K562 (cell line): ENCODE measurements around the gene DEPDC1. TPM values are rescaled to one million over a fixed set of nuclear protein-coding genes. Genes with fewer than 3 reads are reported as not detected.

Source experiments
- ATAC-seq: fragments of 200-7000 bp; cut with Tn5 transposase; 3 replicates; pipeline ENCODE4 v1.9.1; 2020; ENCODE audit warnings: moderate library complexity
- BruUV-seq: library from RNA; stranded (reverse); fragments of 400-500 nt; replicated peaks from 2 replicates; lab custom pipeline; 2021; lab: Mats Ljungman, UMichigan
- CTCF ChIA-PET: fragments of 300-600 bp; formaldehyde crosslinking; extraction: SDS; loops from one replicate; lab custom pipeline; 2021; ENCODE audit warnings: low intra/inter-chr PET ratio; lab: Yijun Ruan, JAX
- POLR2A ChIA-PET: fragments of 300-600, 350-650 bp; sonication (Branson Sonifier 250); formaldehyde crosslinking; extraction: SDS; loops from one replicate; lab custom pipeline; 2021; ENCODE audit warnings: antibody characterized with exemption, inconsistent platforms; lab: Yijun Ruan, JAX
- DNase-seq, 4 experiments: peaks; one replicate each; pipeline versions ENCODE4 v3.0.0 to v3.0.0-alpha.2; 2011 to 2018; ENCODE audit warnings: low spot score in 3 of 4, mixed read lengths in 3 of 4; ENCODE audit errors: extremely low read depth in 1 of 4
- FAIRE-seq: peaks from 2 replicates; lab custom pipeline; 2011; peaks lifted over from hg19 to GRCh38; lab: Jason Lieb, UNC
- H2AFZ ChIP-seq: 2 replicates; pipeline ENCODE4 v1.6.0; 2011; ENCODE audit warnings: low read depth, low read length, control low read depth, inconsistent platforms
- H3K27ac ChIP-seq: fragments of 200-600 bp; 3 replicates; pipeline ENCODE4 v1.8.0; 2011; ENCODE audit warnings: low read depth, mild to moderate bottlenecking, control low read depth, inconsistent platforms, low read length, moderate library complexity, mixed read lengths; ENCODE audit errors: extremely low read depth
- H3K27me3 ChIP-seq, 2 experiments: fragments of 300-600 bp in 1 of 2; 2 replicates in 1 of 2; 3 replicates in 1 of 2; pipeline versions ENCODE4 v1.6.0 to v1.8.0; 2011; ENCODE audit warnings: inconsistent platforms in 2 of 2, low read length in 2 of 2, mild to moderate bottlenecking in 1 of 2, mixed read lengths in 1 of 2, moderate library complexity in 1 of 2; ENCODE audit not compliant: control insufficient read depth in 2 of 2, insufficient read depth in 2 of 2
- H3K36me3 ChIP-seq: fragments of 300-600 bp; 3 replicates; pipeline ENCODE4 v1.8.0; 2011; ENCODE audit warnings: mild to moderate bottlenecking, low read length, inconsistent platforms; ENCODE audit not compliant: control insufficient read depth, insufficient read depth
- H3K4me1 ChIP-seq, 2 experiments: fragments of 200-600 bp in 1 of 2; replicated peaks in 1 of 2; 2 replicates in 1 of 2; 3 replicates in 1 of 2; pipeline versions ENCODE4 v1.5.1 to v1.8.0; 2011; ENCODE audit warnings: inconsistent platforms in 2 of 2, low read length in 2 of 2, mild to moderate bottlenecking in 1 of 2, mixed read lengths in 1 of 2, moderate library complexity in 1 of 2; ENCODE audit not compliant: control insufficient read depth in 2 of 2, insufficient read depth in 2 of 2
- H3K4me2 ChIP-seq: 2 replicates; pipeline ENCODE4 v1.6.1; 2011; ENCODE audit warnings: low read length, control low read depth, inconsistent platforms, mixed read lengths; ENCODE audit not compliant: insufficient read depth
- H3K4me3 ChIP-seq: fragments of 200-600 bp; sonication (generic), shearing (Covaris generic); 2 replicates; pipeline ENCODE4 v1.5.1; 2016; ENCODE audit warnings: control low read depth, inconsistent platforms
- H3K79me2 ChIP-seq: fragments of 200-600 bp; 3 replicates; pipeline ENCODE4 v1.8.0; 2011; ENCODE audit warnings: low read length, inconsistent platforms; ENCODE audit not compliant: control insufficient read depth, insufficient read depth
- H3K9ac ChIP-seq, 2 experiments: 2 replicates each; pipeline versions ENCODE4 v1.6.0 to v1.6.1; 2011; ENCODE audit warnings: low read depth in 2 of 2, low read length in 2 of 2, control low read depth in 1 of 2, inconsistent platforms in 1 of 2, mild to moderate bottlenecking in 1 of 2, mixed read lengths in 1 of 2; ENCODE audit not compliant: insufficient read depth in 1 of 2
- H3K9me1 ChIP-seq: one replicate; pipeline ENCODE4 v1.6.0; 2011; ENCODE audit warnings: inconsistent platforms, mild to moderate bottlenecking, low read length, moderate library complexity; ENCODE audit not compliant: control insufficient read depth, insufficient read depth
- H3K9me3 ChIP-seq: replicated peaks from 2 replicates; pipeline ENCODE4 v1.5.1; 2011; ENCODE audit warnings: low read depth, low read length, inconsistent platforms; ENCODE audit not compliant: control insufficient read depth, insufficient read depth
- H4K20me1 ChIP-seq: replicated peaks from 2 replicates; pipeline ENCODE4 v1.6.1; 2011; ENCODE audit warnings: low read length, inconsistent platforms, mixed read lengths; ENCODE audit not compliant: control insufficient read depth, insufficient read depth
- CAMTA2 ChIP-seq: fragments of 250-450 bp; sonication (Bioruptor Pico); conservative IDR thresholded peaks from 2 replicates; pipeline ENCODE4 v1.5.1; 2022
- ETV6 ChIP-seq, 3 experiments: fragments of 150-350 bp in 1 of 3; sonication (generic) in 1 of 3; formaldehyde crosslinking in 1 of 3; IDR thresholded peaks; 2 replicates each; pipeline versions ENCODE4 v1.6.1 to v1.8.0; 2014 to 2022; ENCODE audit warnings: borderline replicate concordance in 2 of 3, low read depth in 2 of 3, antibody characterized with exemption in 1 of 3, low read length in 1 of 3, mild to moderate bottlenecking in 1 of 3, missing genetic modification reagents in 1 of 3
- HEY1 ChIP-seq: fragments of 250-450 bp; sonication (Bioruptor Pico); IDR thresholded peaks from 2 replicates; pipeline ENCODE4 v1.5.0; 2020; ENCODE audit warnings: mild to moderate bottlenecking, moderate library complexity, borderline replicate concordance
- ILF3 ChIP-seq: fragments of 450-650 bp; IDR thresholded peaks from 2 replicates; pipeline ENCODE4 v1.6.1; 2018; ENCODE audit warnings: antibody characterized with exemption, mild to moderate bottlenecking, moderate library complexity, borderline replicate concordance
- KHSRP ChIP-seq: fragments of 450-650 bp; IDR thresholded peaks from 2 replicates; pipeline ENCODE4 v1.6.1; 2017
- SAFB2 ChIP-seq: fragments of 200-400 bp; formaldehyde crosslinking; IDR thresholded peaks from 2 replicates; pipeline ENCODE4 v1.6.1; 2018; ENCODE audit warnings: borderline replicate concordance, low read length, low read depth, moderate library complexity; ENCODE audit not compliant: severe bottlenecking
- WGBS: fragments of 100-300 bp; shearing (Covaris generic); methylation state at CpG from one replicate; pipeline ENCODE4 v1.1.6; 2016; ENCODE audit warnings: low coverage, mixed read lengths; ENCODE audit not compliant: insufficient coverage; ENCODE audit errors: missing lambda C conversion rate; 5-methylcytosine and 5-hydroxymethylcytosine counted together
- in situ Hi-C: fragments of 300-500 bp; cut with MboI; formaldehyde crosslinking; loops from 4 replicates; pipeline ENCODE4 v1.15.0; 2018; ENCODE audit warnings: inconsistent platforms, mixed read lengths
- intact Hi-C: fragments of 100-400 bp; cut with micrococcal nuclease; formaldehyde crosslinking; loops from 2 replicates; pipeline ENCODE4 v1.14.2; 2022
- polyA plus RNA-seq, 8 experiments: library from polyadenylated mRNA; depleted of rRNA in 4 of 8; stranded (reverse) in 5 of 8; unstranded in 3 of 8; fragments of >200 nt; fragmentation: Nextera tagmentation in 2 of 8; fragmentation: Illumina TruSeq in 1 of 8; extraction: Ambion mirVana in 2 of 8; extraction: Trizol in 1 of 8; gene quantifications; 2 replicates each; pipeline versions ENCODE4 v1.2.1 to v1.2.3, GENCODE V29; 2011 to 2014; ENCODE audit warnings: inconsistent platforms in 1 of 8, missing spikeins in 1 of 8
- total RNA-seq, 7 experiments: library from RNA; depleted of rRNA in 6 of 7; stranded (reverse); fragments of >200 nt in 6 of 7; fragmentation: Illumina TruSeq in 2 of 7; extraction: Trizol in 2 of 7; gene quantifications; 2 replicates each; pipeline versions ENCODE4 v1.2.1 to v1.2.3, GENCODE V29; 2011 to 2021; ENCODE audit warnings: low replicate concordance in 1 of 7
- TF ChIP-seq, protein P1 (sequence below): sonication (generic); formaldehyde crosslinking; IDR thresholded peaks from 2 replicates; pipeline ENCODE4 v1.8.1; 2023; ENCODE audit warnings: mild to moderate bottlenecking, missing genetic modification reagents

DEPDC1 gene
- total and polyA plus RNA-seq, 9 of the 15 experiments (the other 6 are each of a cell fraction or from before 2014, with no cell fraction given) = 9.9 to 28.3 (median 17.8) TPM

DNA sequence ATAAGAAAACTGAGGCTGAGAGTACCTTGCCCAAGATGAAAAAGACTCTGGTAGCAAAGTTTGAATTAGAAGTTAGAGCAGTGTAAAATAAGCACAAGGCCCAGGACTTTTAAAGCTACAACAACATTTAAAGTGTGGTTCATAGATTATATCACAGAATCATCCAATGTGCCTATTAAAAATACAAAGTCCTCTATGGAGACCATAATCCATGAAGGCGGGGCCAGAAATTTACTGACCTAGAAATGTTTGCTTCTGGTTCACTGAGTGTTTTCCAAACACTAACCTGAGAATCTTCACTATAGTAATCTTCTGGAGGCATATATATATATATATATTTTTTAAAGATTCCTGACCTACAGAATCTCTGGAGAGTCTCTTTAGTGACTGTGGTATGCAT is 12.3 kb downstream of the DEPDC1 start:
- no peaks in the 10 kb centered on the region for H3K27me3 ChIP-seq
- POLR2A ChIA-PET = interaction anchor here (1.2 kb wide), 1 partner anchor 12 kb away, joined by 4 read pairs; the partner anchor contains the start of gene DEPDC1
- H3K9ac ChIP-seq = no peak overlapping the region
- H3K9me1 ChIP-seq = no peaks in the 10 kb centered on the region
- ATAC-seq = no peak
- no peaks in the 10 kb centered on the region for H3K9me3 ChIP-seq
- no peak overlapping the region for H3K4me2 ChIP-seq
- TF ChIP-seq, protein P1, sequence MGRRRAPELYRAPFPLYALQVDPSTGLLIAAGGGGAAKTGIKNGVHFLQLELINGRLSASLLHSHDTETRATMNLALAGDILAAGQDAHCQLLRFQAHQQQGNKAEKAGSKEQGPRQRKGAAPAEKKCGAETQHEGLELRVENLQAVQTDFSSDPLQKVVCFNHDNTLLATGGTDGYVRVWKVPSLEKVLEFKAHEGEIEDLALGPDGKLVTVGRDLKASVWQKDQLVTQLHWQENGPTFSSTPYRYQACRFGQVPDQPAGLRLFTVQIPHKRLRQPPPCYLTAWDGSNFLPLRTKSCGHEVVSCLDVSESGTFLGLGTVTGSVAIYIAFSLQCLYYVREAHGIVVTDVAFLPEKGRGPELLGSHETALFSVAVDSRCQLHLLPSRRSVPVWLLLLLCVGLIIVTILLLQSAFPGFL (CRISPR knock-in tag) = no peak
- no peak for TF ChIP-seq ILF3
- TF ChIP-seq HEY1 (CRISPR knock-in tag) = no peak
- no peak for TF ChIP-seq SAFB2
- TF ChIP-seq CAMTA2 (CRISPR knock-in tag) = no peak
- no peak for TF ChIP-seq ETV6 (IDR thresholded peaks at IDR 0.05; ENCODE audit: borderline replicate concordance in 1 of 2, low read depth in 2 of 2, low read length in 1 of 2)
- TF ChIP-seq ETV6 (CRISPR knock-in tag; IDR thresholded peaks at IDR 0.05; ENCODE audit: borderline replicate concordance) = no peak
- TF ChIP-seq KHSRP = no peak
- intact Hi-C loops (no loop called here), in situ Hi-C loops (loop anchor here (25.0 kb wide), 1 partner anchor 1653 kb away; no protein-coding TSS in a partner anchor)
- no peak overlapping the region for H3K27ac ChIP-seq
- no peak overlapping the region for H3K4me3 ChIP-seq
- H3K4me1 ChIP-seq = no peaks in the 10 kb centered on the region
- H2AFZ ChIP-seq = no peak overlapping the region
- CTCF ChIA-PET = no interaction called here
- no peaks in the 10 kb centered on the region for H4K20me1 ChIP-seq
- peaks cover 84% of the 10 kb centered on the region for H3K36me3 ChIP-seq
- H3K79me2 ChIP-seq = no peaks in the 10 kb centered on the region
- DNase-seq = no peak
- 90% methylated on average over 1 of the region's 1 CpG for WGBS
- BruUV-seq = no TSS peak
- no peak for FAIRE-seq
